A673 (cell line): ENCODE results near the gene RNF183. TPM values are rescaled to one million over a fixed set of nuclear protein-coding genes. Genes with fewer than 3 reads are reported as not detected.
"Not testable (repeated sequence)": the region's sequence is repeated elsewhere in the genome, so short reads cannot be mapped to it uniquely, and the experiment has no call there.

Experiments used
- BruUV-seq: library from RNA; stranded (reverse); fragments of 400-500 nt; replicated peaks from 2 replicates; lab custom pipeline; 2021; lab: Mats Ljungman, UMichigan
- CTCF ChIA-PET: fragments of 300-600 bp; sonication (Branson Sonifier 250); formaldehyde crosslinking; loops from one replicate; lab custom pipeline; 2022; ENCODE audit warnings: antibody characterized with exemption; lab: Charles Lee
- POLR2A ChIA-PET: fragments of 300-600 bp; sonication (Branson Sonifier 250); formaldehyde crosslinking; loops from one replicate; lab custom pipeline; 2022; ENCODE audit warnings: antibody characterized with exemption; ENCODE audit not compliant: low non-redundant PET; lab: Charles Lee
- DNase-seq: peaks from one replicate; pipeline ENCODE4 v3.0.0-alpha.2; 2015; ENCODE audit warnings: low spot score
- H3K27ac ChIP-seq: fragments of 200-600 bp; sonication (generic); 2 replicates; pipeline ENCODE4 v1.5.1; 2016; ENCODE audit warnings: mixed run types, low read depth, mild to moderate bottlenecking, mixed read lengths, antibody characterized with exemption, low read length; ENCODE audit not compliant: poor library complexity, severe bottlenecking
- H3K27me3 ChIP-seq: fragments of 200-600 bp; sonication (generic); replicated peaks from 2 replicates; pipeline ENCODE4 v1.6.1; 2017; ENCODE audit warnings: mixed run types, low read depth, mild to moderate bottlenecking, mixed read lengths, antibody characterized with exemption, low read length; ENCODE audit not compliant: insufficient read depth, poor library complexity
- H3K36me3 ChIP-seq: fragments of 200-600 bp; sonication (generic); 2 replicates; pipeline ENCODE4 v1.6.1; 2016; ENCODE audit warnings: mixed run types, mild to moderate bottlenecking, mixed read lengths, antibody characterized with exemption, low read length; ENCODE audit not compliant: insufficient read depth, poor library complexity, severe bottlenecking
- H3K4me1 ChIP-seq: fragments of 200-600 bp; sonication (generic); 2 replicates; pipeline ENCODE4 v1.6.1; 2017; ENCODE audit warnings: mixed run types, mild to moderate bottlenecking, mixed read lengths, antibody characterized with exemption, low read length; ENCODE audit not compliant: insufficient read depth, poor library complexity, severe bottlenecking
- H3K4me3 ChIP-seq: fragments of 200-600 bp; sonication (generic); 2 replicates; pipeline ENCODE4 v1.5.1; 2016; ENCODE audit warnings: low read depth, mixed run types, mild to moderate bottlenecking, mixed read lengths, low read length; ENCODE audit not compliant: poor library complexity, severe bottlenecking
- H3K9me3 ChIP-seq: fragments of 200-600 bp; sonication (generic); 2 replicates; pipeline ENCODE4 v1.6.1; 2016; ENCODE audit warnings: mixed run types, low read depth, mild to moderate bottlenecking, mixed read lengths, antibody characterized with exemption, low read length; ENCODE audit not compliant: poor library complexity, severe bottlenecking
- CTCF ChIP-seq: fragments of 300-800, 200-600 bp; sonication (generic); conservative IDR thresholded peaks from 2 replicates; pipeline ENCODE4 v1.5.1; 2017; ENCODE audit warnings: low read depth, mild to moderate bottlenecking, antibody characterized with exemption, low read length, moderate library complexity, mixed read lengths
- EZH2 ChIP-seq: fragments of 200-600 bp; sonication (generic); IDR thresholded peaks from 2 replicates; pipeline ENCODE4 v1.6.1; 2017; ENCODE audit warnings: borderline replicate concordance, low read depth, mild to moderate bottlenecking, mixed read lengths, antibody characterized with exemption, low read length; ENCODE audit not compliant: poor library complexity, severe bottlenecking
- intact Hi-C: fragments of 100-400 bp; cut with micrococcal nuclease; formaldehyde crosslinking; loops from one replicate; pipeline ENCODE4 v1.10.0; 2022; ENCODE audit not compliant: unreplicated experiment
- total RNA-seq: library from RNA; stranded (reverse); gene quantifications from 2 replicates; pipeline ENCODE4 v1.2.3, GENCODE V29; 2021

Gene RNF183
- total RNA-seq, 1 experiment from 2014 or later = not detected

- POLR2A ChIA-PET = no interaction called here
- H3K36me3 ChIP-seq = no peaks in the 10 kb centered on the region
- CTCF ChIA-PET = no interaction called here
Measured at GRCh38 chr9:113250807-113251206, 52.4 kb downstream of the RNF183 start.

GRCh38 chr9:113249661-113250060 is 53.5 kb downstream of the RNF183 start:
- H3K4me3 ChIP-seq, DNase-seq, POLR2A ChIA-PET, H3K9me3 ChIP-seq, H3K36me3 ChIP-seq, intact Hi-C loops, BruUV-seq, H3K27ac ChIP-seq, CTCF ChIA-PET, H3K27me3 ChIP-seq, H3K4me1 ChIP-seq: not testable (repeated sequence)

More at GRCh38 chr9:113250807-113251206, 52.4 kb downstream of the RNF183 start:
- no peak overlapping the region for H3K27ac ChIP-seq
- H3K4me1 ChIP-seq = no peaks in the 10 kb centered on the region
- intact Hi-C loops = no loop called here
- no peaks in the 10 kb centered on the region for H3K9me3 ChIP-seq
- no peak for DNase-seq
- no peaks in the 10 kb centered on the region for H3K27me3 ChIP-seq
- no TSS peak for BruUV-seq
- no peak overlapping the region for H3K4me3 ChIP-seq
- TF ChIP-seq CTCF (no peak), EZH2 (no peak)

- no peaks in the 10 kb centered on the region for H3K27me3 ChIP-seq
- no TSS peak for BruUV-seq
- H3K27ac ChIP-seq = no peak overlapping the region
- peaks cover 13% of the 10 kb centered on the region for H3K4me1 ChIP-seq
- ChIA-PET CTCF (no interaction called here), POLR2A (no interaction called here)
- no peak overlapping the region for H3K4me3 ChIP-seq
- H3K9me3 ChIP-seq = no peaks in the 10 kb centered on the region
- no peaks in the 10 kb centered on the region for H3K36me3 ChIP-seq
- DNase-seq = no peak
- TF ChIP-seq CTCF = no peak
- no peak for TF ChIP-seq EZH2
- intact Hi-C loops = no loop called here
Measured at GRCh38 chr9:113247640-113248039, 55.5 kb downstream of the RNF183 start.

Other genes starting within 250 kb of the RNF183 start
- 5.4 TPM in 2 replicates for gene ZFP37, start 246.7 kb downstream of the RNF183 start, total RNA-seq
- gene SLC31A2, start 152.4 kb downstream of the RNF183 start, total RNA-seq = 2.8 and 3.4 TPM in 2 replicates
- gene FKBP15, start 82.1 kb downstream of the RNF183 start, total RNA-seq = 22.0 and 23.5 TPM in 2 replicates
- gene SLC31A1, start 81.8 kb downstream of the RNF183 start, total RNA-seq = 31.9 and 32.7 TPM in 2 replicates
- 17.9 and 25.4 TPM in 2 replicates for gene CDC26, start 27.8 kb downstream of the RNF183 start, total RNA-seq
- 54.4 and 59.8 TPM in 2 replicates for gene PRPF4, start 27.7 kb downstream of the RNF183 start, total RNA-seq
- 1.3 and 2.4 TPM in 2 replicates for gene WDR31, start 36.9 kb upstream of the RNF183 start, total RNA-seq
- gene BSPRY, start 46.2 kb upstream of the RNF183 start, total RNA-seq = not detected in 2 replicates
- gene HDHD3, start 73.6 kb upstream of the RNF183 start, total RNA-seq = 9.2 and 9.4 TPM in 2 replicates
- gene ALAD, start 97.9 kb upstream of the RNF183 start, total RNA-seq = 18.9 and 20.9 TPM in 2 replicates
- 98.1 and 109 TPM in 2 replicates for gene POLE3, start 107.3 kb upstream of the RNF183 start, total RNA-seq
- 0.81 and 1.5 TPM in 2 replicates for gene C9orf43, start 107.4 kb upstream of the RNF183 start, total RNA-seq
- 19.2 and 19.8 TPM in 2 replicates for gene RGS3, start 160.4 kb upstream of the RNF183 start, total RNA-seq